Colonic mucosa (tissue), 4 donors: ENCODE results near the gene P2RY8. TPM values are rescaled to one million over a fixed set of nuclear protein-coding genes. Genes with fewer than 3 reads are reported as not detected.
A peak's percentile ranks its signal among the peaks of the same experiment; 100 is the strongest.
"Not testable (repeated sequence)": the region's sequence is repeated elsewhere in the genome, so short reads cannot be mapped to it uniquely, and the experiment has no call there.

ENCODE experiments used
- DNase-seq: peaks from one replicate; pipeline ENCODE4 v3.0.0-alpha.2; 2020
- H3K27ac ChIP-seq: fragments of 200-600 bp; one replicate; pipeline ENCODE4 v1.8.0; 2021
- H3K27me3 ChIP-seq: fragments of 200-600 bp; one replicate; pipeline ENCODE4 v1.8.0; 2021
- H3K36me3 ChIP-seq: fragments of 200-600 bp; one replicate; pipeline ENCODE4 v1.8.0; 2021
- H3K4me1 ChIP-seq: fragments of 200-600 bp; one replicate; pipeline ENCODE4 v1.8.0; 2021; ENCODE audit warnings: mild to moderate bottlenecking
- H3K4me3 ChIP-seq: fragments of 200-600 bp; one replicate; pipeline ENCODE4 v1.8.0; 2021
- H3K9ac ChIP-seq, 2 donors: one replicate each; pipeline ENCODE4 v1.7.0; 2013; ENCODE audit warnings: control low read depth in 2 of 2, low read depth in 2 of 2, low read length in 2 of 2
- H3K9me3 ChIP-seq: fragments of 200-600 bp; one replicate; pipeline ENCODE4 v1.8.0; 2021
- CTCF ChIP-seq: fragments of 200-600 bp; IDR thresholded peaks from one replicate; pipeline ENCODE4 v1.8.0; 2022; ENCODE audit warnings: antibody characterized with exemption, mild to moderate bottlenecking
- intact Hi-C: fragments of 100-400 bp; cut with DNase I; formaldehyde crosslinking; loops from one replicate; pipeline ENCODE4 v1.14.1; 2022
- total RNA-seq, 2 donors: library from RNA; stranded (reverse); fragmentation: NEBNext Ultra II Directional in 1 of 2; extraction: Animal tissue kit (Norgen Biotek cat#: 25700) in 1 of 2; gene quantifications; one replicate each; pipeline ENCODE4 v1.2.1, GENCODE V29; 2021
- donor health status: healthy.
- donor health status: DM: no; HTN: no; CAD: no.
- donor health status: DM: no; HTN: no; CAD: no.

P2RY8 gene
- total RNA-seq, 2 donors from 2014 or later = 1.3 TPM

DNA sequence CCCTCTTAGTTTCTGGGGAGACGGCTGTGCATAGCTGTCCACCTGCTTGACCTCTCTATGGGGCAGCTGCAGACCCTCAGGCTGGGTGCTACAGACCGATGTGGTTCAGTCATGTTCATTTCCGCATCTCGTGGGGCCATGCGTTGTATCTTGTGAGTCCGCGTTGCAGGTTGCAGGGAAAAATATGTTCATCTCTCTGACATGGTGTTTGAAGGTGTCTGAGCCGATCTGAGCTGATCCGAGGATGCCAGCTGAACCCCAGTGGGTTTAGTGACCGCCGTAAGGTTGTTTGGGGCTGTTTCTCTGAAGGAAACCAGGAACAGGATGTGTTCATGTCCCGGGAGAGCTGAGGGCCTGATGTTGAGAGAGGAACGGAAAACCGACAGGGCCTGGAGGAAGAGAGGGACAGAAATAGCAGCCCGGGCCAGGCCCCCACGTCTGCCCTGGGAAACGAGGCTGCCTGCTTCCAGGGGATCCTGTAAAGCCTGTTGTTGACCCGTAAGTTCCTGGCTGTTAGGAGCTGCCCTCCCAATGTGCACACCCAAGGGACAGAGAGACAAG lies 9.8 kb upstream of the P2RY8 start:
- no peak overlapping the region for H3K9ac ChIP-seq
- no peak overlapping the region for H3K27ac ChIP-seq
- intact Hi-C loops = no loop called here
- no peaks in the 10 kb centered on the region for H3K36me3 ChIP-seq
- no peaks in the 10 kb centered on the region for H3K9me3 ChIP-seq
- TF ChIP-seq CTCF = no peak
- no peak overlapping the region for H3K4me3 ChIP-seq
- peak; percentile 15 for DNase-seq
- no peaks in the 10 kb centered on the region for H3K4me1 ChIP-seq
- H3K27me3 ChIP-seq = no peaks in the 10 kb centered on the region

DNA sequence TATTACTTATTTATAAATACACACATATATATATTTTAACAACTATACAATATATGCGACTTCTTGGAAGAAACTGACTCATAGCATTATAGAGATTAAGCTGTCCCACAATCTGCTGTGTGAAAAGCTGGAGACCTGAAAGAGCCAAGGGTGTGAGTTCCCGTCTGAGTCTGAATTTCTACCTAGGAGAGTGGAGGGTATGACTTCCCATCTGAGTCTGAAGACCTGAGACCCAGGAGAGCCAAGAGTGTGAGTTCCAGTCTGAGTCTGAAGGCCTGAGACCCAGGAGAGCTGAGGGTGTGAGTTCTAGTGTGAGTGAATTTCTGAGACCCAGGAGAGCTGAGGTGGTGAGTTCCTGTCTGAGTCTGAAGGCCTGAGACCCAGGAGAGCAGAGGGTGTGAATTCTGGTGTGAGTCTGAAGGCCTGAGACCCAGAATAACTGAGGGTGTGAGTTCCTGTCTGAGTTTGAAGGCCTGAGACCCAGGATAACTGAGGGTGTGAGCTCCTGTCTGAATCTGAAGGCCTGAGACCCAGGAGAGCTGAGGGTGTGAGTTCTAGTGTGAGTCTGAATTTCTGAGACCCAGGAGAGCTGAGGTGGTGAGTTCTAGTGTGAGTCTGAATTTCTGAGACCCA lies 8.9 kb upstream of the P2RY8 start:
- DNase-seq = peak; percentile 1
- H3K27ac ChIP-seq = no peak overlapping the region
- no peak overlapping the region for H3K4me3 ChIP-seq
- no peaks in the 10 kb centered on the region for H3K9me3 ChIP-seq
- no peaks in the 10 kb centered on the region for H3K4me1 ChIP-seq
- H3K36me3 ChIP-seq = no peaks in the 10 kb centered on the region
- no peak for TF ChIP-seq CTCF
- intact Hi-C loops = no loop called here
- H3K9ac ChIP-seq = no peak overlapping the region
- no peaks in the 10 kb centered on the region for H3K27me3 ChIP-seq

DNA sequence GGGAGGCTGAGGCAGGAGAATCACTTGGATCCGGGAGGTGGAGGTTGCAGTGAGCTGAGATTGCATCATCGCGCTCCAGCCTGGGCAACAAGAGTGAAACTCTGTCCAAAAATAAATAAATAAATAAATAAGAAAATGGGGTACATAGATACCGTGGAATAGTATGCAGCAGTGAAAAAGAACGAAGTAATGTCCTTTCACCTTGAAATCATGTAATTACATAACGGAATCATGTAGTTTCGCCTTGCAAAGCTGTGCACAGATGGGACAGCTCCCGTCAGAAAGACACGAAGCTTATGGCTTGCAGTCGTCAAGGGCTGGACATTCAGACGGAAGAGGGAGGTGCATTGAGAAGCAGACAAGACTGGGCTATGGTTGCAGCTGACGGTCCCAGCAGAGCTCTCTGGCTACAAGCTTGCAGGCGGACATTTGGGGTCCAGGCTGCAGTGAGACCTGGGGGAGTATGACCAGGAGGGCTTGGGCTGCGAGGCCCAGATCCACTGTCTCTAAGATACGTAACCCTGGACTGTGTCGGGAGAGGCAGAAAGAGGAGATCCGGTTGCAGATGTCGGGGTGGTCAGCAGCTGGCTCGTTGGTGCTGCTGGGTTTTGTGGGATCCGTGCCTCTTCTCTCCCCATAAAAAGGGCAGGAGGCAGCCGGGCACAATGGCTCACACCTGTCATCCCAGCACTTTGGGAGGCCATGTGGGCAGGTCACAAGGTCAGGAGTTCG lies 6.2 kb upstream of the P2RY8 start:
- H3K36me3 ChIP-seq = no peaks in the 10 kb centered on the region
- H3K9me3 ChIP-seq = no peaks in the 10 kb centered on the region
- intact Hi-C loops = no loop called here
- TF ChIP-seq CTCF = no peak
- DNase-seq = no peak
- no peaks in the 10 kb centered on the region for H3K4me1 ChIP-seq
- H3K27ac ChIP-seq = no peak overlapping the region
- no peak overlapping the region for H3K4me3 ChIP-seq
- H3K27me3 ChIP-seq = no peaks in the 10 kb centered on the region
- no peak overlapping the region for H3K9ac ChIP-seq

DNA sequence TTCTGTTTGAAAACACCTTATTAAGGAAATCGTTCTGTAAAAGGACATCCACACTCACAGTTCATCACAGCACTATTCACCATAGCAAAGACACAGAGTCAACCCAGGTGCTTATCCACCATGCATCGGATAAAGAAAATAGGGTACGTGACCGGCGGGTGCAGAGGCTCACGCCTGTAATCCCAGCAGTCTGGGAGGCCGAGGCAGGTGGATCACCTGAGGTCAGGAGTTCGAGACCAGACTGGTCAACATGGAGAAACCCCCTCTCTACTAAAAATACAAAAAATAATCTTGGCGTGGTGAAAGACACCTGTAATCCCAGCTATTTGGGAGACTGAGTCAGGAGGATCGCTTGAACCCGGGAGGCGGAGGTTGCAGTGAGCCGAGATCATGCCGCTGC lies 2.2 kb upstream of the P2RY8 start:
- H3K27me3 ChIP-seq, intact Hi-C loops, DNase-seq, H3K4me1 ChIP-seq, H3K36me3 ChIP-seq, H3K9ac ChIP-seq, H3K27ac ChIP-seq, H3K4me3 ChIP-seq, H3K9me3 ChIP-seq: not testable (repeated sequence)

DNA sequence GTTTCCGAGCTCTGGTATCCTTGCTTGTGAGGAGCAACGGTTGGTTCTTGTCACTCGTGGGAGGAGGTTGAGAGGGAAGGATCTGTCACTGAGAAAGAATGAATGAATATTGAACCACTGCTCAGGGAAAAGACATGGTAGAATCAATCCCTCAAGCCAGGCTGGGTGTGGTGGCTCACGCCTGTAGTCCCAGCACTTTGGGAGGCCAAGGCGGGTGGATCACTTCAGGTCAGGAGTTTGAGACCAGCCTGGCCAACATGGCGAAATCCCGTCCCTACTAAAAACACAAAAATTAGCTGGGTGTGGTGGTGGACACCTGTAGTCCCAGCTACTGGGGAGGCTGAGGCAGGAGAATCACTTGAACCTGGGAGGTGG lies 718 bp upstream of the P2RY8 start:
- DNase-seq, intact Hi-C loops: not testable (repeated sequence)
- H3K4me3 ChIP-seq = peak overlapping the region; percentile 29

DNA sequence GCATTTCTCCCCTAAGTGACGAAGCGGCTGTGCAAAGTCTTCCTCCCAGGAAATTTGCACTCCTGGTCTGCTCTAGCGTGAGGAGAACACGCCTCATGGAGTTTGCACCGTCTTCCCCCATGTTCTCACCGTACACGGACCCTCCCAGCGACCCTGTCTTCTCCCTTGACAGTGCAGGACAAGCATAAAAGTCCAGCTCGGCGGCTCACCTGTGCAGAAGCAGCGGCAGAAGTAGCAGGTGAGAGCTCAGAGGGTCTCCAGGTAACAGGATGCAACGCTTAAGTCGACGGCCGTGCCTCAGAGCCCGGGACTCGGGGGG lies 314 bp downstream of the P2RY8 start:
- peak overlapping the region; percentile 29 for H3K4me3 ChIP-seq

More for the DNA sequence above, 718 bp upstream of the P2RY8 start:
- H3K27me3 ChIP-seq, H3K4me1 ChIP-seq, H3K9me3 ChIP-seq, H3K36me3 ChIP-seq: not testable (repeated sequence)
- Histone ChIP-seq H3K9ac (peak overlapping the region in 1 of 2 donors; percentile 35), H3K27ac (peak overlapping the region; percentile 53)

More for the DNA sequence above, 314 bp downstream of the P2RY8 start:
- Histone ChIP-seq H3K9ac (peak overlapping the region; percentile 44 to 78), H3K27ac (peak overlapping the region; percentile 53), H3K9me3 (no peaks in the 10 kb centered on the region), H3K36me3 (no peaks in the 10 kb centered on the region), H3K4me1 (no peaks in the 10 kb centered on the region), H3K27me3 (no peaks in the 10 kb centered on the region)
- DNase-seq = no peak
- no peak for TF ChIP-seq CTCF
- intact Hi-C loops = no loop called here
